Liver (tissue), 3 donors: ENCODE measurements around the gene ABCC10.

Source experiments
- EGR1 ChIP-seq, 2 donors: IDR thresholded peaks; 2 replicates each; pipeline ENCODE4 v1.6.1; 2016 to 2018; ENCODE audit warnings: antibody characterized with exemption in 2 of 2, low read depth in 2 of 2
- GABPA ChIP-seq, 2 donors: IDR thresholded peaks in 1 of 2; conservative IDR thresholded peaks in 1 of 2; 2 replicates each; pipeline ENCODE4 v1.6.1; 2016; ENCODE audit warnings: antibody characterized with exemption in 2 of 2, mild to moderate bottlenecking in 1 of 2, moderate library complexity in 1 of 2
- JUND ChIP-seq, 2 donors: IDR thresholded peaks; 2 replicates each; pipeline ENCODE4 v1.6.1; 2016; ENCODE audit warnings: antibody characterized with exemption in 2 of 2
- RAD21 ChIP-seq, 2 donors: IDR thresholded peaks; 2 replicates each; pipeline ENCODE4 v1.6.1; 2016; ENCODE audit warnings: antibody characterized with exemption in 2 of 2, mild to moderate bottlenecking in 2 of 2
- REST ChIP-seq: IDR thresholded peaks from 2 replicates; pipeline ENCODE4 v1.6.1; 2016; ENCODE audit warnings: antibody characterized with exemption, mild to moderate bottlenecking
- RXRA ChIP-seq, 2 donors: IDR thresholded peaks; 2 replicates each; pipeline ENCODE4 v1.6.1; 2017 to 2018; ENCODE audit warnings: antibody characterized with exemption in 2 of 2, mild to moderate bottlenecking in 1 of 2
- SP1 ChIP-seq: IDR thresholded peaks from 2 replicates; pipeline ENCODE4 v1.6.1; 2018; ENCODE audit warnings: antibody characterized with exemption, mild to moderate bottlenecking
- TAF1 ChIP-seq: conservative IDR thresholded peaks from 2 replicates; pipeline ENCODE4 v1.6.1; 2016; ENCODE audit warnings: antibody characterized with exemption, mild to moderate bottlenecking
- YY1 ChIP-seq: IDR thresholded peaks from 2 replicates; pipeline ENCODE4 v1.6.1; 2016; ENCODE audit warnings: antibody characterized with exemption, mild to moderate bottlenecking
- TF ChIP-seq, protein P1 (sequence below): fragments of 150-350 bp; IDR thresholded peaks from 2 replicates; pipeline ENCODE4 v1.5.1; 2017; ENCODE audit warnings: improper control_type of control experiment, low read depth, low read length; ENCODE audit not compliant: missing input control
- TF ChIP-seq, protein P2 (sequence below): IDR thresholded peaks from 2 replicates; pipeline ENCODE4 v1.6.1; 2016; ENCODE audit warnings: antibody characterized with exemption
- TF ChIP-seq, protein P3 (sequence below): IDR thresholded peaks from 2 replicates; pipeline ENCODE4 v1.6.1; 2016; ENCODE audit warnings: antibody characterized with exemption
- TF ChIP-seq, protein P4 (sequence below): IDR thresholded peaks from 2 replicates; pipeline ENCODE4 v1.6.1; 2016; ENCODE audit warnings: antibody characterized with exemption
- donor health status: healthy.
- donor health status: healthy.

DNA sequence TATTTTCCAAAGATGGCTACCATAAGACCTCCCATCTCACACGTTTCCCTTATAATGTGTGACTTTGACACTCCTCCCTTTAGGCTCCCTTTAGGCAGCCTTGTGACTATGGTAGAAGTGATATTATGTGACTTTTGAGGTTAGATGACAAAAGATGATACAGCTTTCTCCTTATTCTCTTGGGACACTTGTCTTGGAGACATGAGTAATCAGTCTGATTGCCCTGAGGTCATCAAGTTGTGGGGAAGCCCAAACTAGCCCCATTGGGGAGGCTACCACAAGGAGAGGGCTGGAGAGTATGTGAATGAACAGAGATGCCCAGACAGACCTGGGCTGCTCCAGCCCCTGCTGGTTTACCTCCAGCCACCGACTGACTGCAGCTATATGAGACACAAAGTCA, 38.6 kb downstream of the ABCC10 start:
- TF ChIP-seq, protein P1, sequence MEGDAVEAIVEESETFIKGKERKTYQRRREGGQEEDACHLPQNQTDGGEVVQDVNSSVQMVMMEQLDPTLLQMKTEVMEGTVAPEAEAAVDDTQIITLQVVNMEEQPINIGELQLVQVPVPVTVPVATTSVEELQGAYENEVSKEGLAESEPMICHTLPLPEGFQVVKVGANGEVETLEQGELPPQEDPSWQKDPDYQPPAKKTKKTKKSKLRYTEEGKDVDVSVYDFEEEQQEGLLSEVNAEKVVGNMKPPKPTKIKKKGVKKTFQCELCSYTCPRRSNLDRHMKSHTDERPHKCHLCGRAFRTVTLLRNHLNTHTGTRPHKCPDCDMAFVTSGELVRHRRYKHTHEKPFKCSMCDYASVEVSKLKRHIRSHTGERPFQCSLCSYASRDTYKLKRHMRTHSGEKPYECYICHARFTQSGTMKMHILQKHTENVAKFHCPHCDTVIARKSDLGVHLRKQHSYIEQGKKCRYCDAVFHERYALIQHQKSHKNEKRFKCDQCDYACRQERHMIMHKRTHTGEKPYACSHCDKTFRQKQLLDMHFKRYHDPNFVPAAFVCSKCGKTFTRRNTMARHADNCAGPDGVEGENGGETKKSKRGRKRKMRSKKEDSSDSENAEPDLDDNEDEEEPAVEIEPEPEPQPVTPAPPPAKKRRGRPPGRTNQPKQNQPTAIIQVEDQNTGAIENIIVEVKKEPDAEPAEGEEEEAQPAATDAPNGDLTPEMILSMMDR: no peak
- TF ChIP-seq EGR1 (IDR thresholded peaks at IDR 0.05; ENCODE audit: low read depth in 2 of 2): no peak
- no peak for TF ChIP-seq TAF1
- no peak for TF ChIP-seq GABPA (IDR thresholded peaks at IDR 0.05 in 1 of 2, conservative IDR thresholded peaks at IDR 0.05 in 1 of 2)
- no peak for TF ChIP-seq SP1
- TF ChIP-seq YY1: no peak
- TF ChIP-seq JUND (IDR thresholded peaks at IDR 0.05): no peak
- TF ChIP-seq RXRA (IDR thresholded peaks at IDR 0.05): no peak
- TF ChIP-seq REST: no peak
- TF ChIP-seq, protein P2, sequence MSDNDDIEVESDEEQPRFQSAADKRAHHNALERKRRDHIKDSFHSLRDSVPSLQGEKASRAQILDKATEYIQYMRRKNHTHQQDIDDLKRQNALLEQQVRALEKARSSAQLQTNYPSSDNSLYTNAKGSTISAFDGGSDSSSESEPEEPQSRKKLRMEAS: no peak
- TF ChIP-seq, protein P3, sequence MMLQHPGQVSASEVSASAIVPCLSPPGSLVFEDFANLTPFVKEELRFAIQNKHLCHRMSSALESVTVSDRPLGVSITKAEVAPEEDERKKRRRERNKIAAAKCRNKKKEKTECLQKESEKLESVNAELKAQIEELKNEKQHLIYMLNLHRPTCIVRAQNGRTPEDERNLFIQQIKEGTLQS: no peak
- TF ChIP-seq, protein P4, sequence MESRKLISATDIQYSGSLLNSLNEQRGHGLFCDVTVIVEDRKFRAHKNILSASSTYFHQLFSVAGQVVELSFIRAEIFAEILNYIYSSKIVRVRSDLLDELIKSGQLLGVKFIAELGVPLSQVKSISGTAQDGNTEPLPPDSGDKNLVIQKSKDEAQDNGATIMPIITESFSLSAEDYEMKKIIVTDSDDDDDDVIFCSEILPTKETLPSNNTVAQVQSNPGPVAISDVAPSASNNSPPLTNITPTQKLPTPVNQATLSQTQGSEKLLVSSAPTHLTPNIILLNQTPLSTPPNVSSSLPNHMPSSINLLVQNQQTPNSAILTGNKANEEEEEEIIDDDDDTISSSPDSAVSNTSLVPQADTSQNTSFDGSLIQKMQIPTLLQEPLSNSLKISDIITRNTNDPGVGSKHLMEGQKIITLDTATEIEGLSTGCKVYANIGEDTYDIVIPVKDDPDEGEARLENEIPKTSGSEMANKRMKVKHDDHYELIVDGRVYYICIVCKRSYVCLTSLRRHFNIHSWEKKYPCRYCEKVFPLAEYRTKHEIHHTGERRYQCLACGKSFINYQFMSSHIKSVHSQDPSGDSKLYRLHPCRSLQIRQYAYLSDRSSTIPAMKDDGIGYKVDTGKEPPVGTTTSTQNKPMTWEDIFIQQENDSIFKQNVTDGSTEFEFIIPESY: no peak
- no peak for TF ChIP-seq RAD21 (IDR thresholded peaks at IDR 0.05)
